Measurements from ENCODE around the gene IL13.

Gene IL13

GRCh38 chr5:132669455-132669820 is 11.5 kb downstream of the IL13 start:
- H3K4me3 ChIP-seq (ENCODE audit: low read length), result no peak overlapping the region
- no peaks in the 10 kb centered on the region for H3K27me3 ChIP-seq (ENCODE audit: control insufficient read depth, low read length)
- H4K20me1 ChIP-seq (ENCODE audit: control insufficient read depth, insufficient read depth, low read depth, low read length), result no peaks in the 10 kb centered on the region
- H3K79me2 ChIP-seq (ENCODE audit: control insufficient read depth, low read length), result no peaks in the 10 kb centered on the region
- H3K9me2 ChIP-seq (replicated peaks; ENCODE audit: control insufficient read depth, low read length), result no peaks in the 10 kb centered on the region
- TF ChIP-seq EZH2phosphoT487 (IDR thresholded peaks at IDR 0.05; ENCODE audit: borderline replicate concordance, low read length), result no peak
- TF ChIP-seq, protein P1, sequence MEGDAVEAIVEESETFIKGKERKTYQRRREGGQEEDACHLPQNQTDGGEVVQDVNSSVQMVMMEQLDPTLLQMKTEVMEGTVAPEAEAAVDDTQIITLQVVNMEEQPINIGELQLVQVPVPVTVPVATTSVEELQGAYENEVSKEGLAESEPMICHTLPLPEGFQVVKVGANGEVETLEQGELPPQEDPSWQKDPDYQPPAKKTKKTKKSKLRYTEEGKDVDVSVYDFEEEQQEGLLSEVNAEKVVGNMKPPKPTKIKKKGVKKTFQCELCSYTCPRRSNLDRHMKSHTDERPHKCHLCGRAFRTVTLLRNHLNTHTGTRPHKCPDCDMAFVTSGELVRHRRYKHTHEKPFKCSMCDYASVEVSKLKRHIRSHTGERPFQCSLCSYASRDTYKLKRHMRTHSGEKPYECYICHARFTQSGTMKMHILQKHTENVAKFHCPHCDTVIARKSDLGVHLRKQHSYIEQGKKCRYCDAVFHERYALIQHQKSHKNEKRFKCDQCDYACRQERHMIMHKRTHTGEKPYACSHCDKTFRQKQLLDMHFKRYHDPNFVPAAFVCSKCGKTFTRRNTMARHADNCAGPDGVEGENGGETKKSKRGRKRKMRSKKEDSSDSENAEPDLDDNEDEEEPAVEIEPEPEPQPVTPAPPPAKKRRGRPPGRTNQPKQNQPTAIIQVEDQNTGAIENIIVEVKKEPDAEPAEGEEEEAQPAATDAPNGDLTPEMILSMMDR (IDR thresholded peaks at IDR 0.05; ENCODE audit: low read depth, low read length, poor library complexity, severe bottlenecking), result no peak
- no peaks in the 10 kb centered on the region for H3K4me1 ChIP-seq (ENCODE audit: control insufficient read depth, low read length)
- no peaks in the 10 kb centered on the region for H3F3A ChIP-seq (ENCODE audit: control insufficient read depth, insufficient read depth)
- no peak overlapping the region for H3K4me2 ChIP-seq (ENCODE audit: low read length)
- H3K9me3 ChIP-seq (ENCODE audit: control insufficient read depth, insufficient read depth, low read length), result no peaks in the 10 kb centered on the region
- H3K36me3 ChIP-seq (ENCODE audit: control insufficient read depth, low read length), result no peaks in the 10 kb centered on the region
- no peak overlapping the region for H3K27ac ChIP-seq (ENCODE audit: low read depth, low read length)

DNA sequence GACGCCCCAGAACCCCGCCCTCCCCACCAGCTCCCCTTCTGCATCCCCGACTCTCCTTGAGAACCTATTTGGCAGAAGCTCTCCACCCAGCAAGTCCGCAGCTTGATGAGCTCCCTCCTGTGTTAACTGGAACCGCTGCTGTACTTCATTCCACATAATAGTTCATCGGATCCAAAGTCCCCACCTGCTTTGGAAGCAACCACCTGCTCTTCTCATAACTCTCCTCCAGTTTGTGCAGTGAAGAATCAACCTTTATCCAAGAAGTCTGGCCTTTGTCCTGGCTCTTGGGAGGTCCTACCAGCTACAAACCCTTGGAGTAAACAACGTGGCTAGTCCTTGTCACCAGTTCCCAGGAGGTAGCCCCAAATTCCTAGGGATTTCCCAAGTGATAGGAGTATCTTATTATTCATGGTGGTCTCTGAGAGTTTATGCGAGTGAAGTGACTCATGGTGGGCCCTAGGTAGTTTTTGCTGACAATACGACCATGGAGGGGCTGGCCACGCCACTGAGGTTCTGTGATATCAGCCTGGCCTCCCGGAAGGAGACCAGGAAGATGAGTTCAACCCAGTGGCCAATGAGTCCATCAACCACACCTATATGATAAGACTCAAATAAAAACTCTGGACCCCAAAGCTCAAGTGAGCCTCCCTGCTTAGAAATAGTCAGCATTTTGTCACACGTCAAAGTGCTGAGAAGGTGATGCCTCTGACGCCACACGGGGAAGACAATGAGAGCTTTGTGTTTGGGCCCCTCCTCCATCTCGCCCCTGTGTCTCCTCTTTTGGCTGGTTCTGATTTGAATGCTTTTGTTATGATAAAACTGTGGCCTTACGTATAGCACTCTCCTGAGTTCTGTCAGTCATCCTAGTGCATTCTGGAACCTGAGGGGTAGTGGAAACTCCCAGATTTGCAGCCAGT is 12.3 kb downstream of the IL13 start:
- Histone ChIP-seq H3K27me3 (ENCODE audit: control insufficient read depth, low read length) (no peaks in the 10 kb centered on the region), H3K4me3 (ENCODE audit: low read length) (no peak overlapping the region), H3K4me2 (ENCODE audit: low read length) (no peak overlapping the region), H4K20me1 (ENCODE audit: control insufficient read depth, insufficient read depth, low read depth, low read length) (no peaks in the 10 kb centered on the region), H3K9me3 (ENCODE audit: control insufficient read depth, insufficient read depth, low read length) (no peaks in the 10 kb centered on the region), H3K79me2 (ENCODE audit: control insufficient read depth, low read length) (no peaks in the 10 kb centered on the region), H3K36me3 (ENCODE audit: control insufficient read depth, low read length) (no peaks in the 10 kb centered on the region), H3F3A (ENCODE audit: control insufficient read depth, insufficient read depth) (no peaks in the 10 kb centered on the region), H3K4me1 (ENCODE audit: control insufficient read depth, low read length) (no peaks in the 10 kb centered on the region), H3K9me2 (replicated peaks; ENCODE audit: control insufficient read depth, low read length) (no peaks in the 10 kb centered on the region), H3K27ac (ENCODE audit: low read depth, low read length) (no peak overlapping the region)
- TF ChIP-seq, protein P1 (IDR thresholded peaks at IDR 0.05; ENCODE audit: low read depth, low read length, poor library complexity, severe bottlenecking), result no peak
- TF ChIP-seq EZH2phosphoT487 (IDR thresholded peaks at IDR 0.05; ENCODE audit: borderline replicate concordance, low read length), result no peak

GRCh38 chr5:132671000-132671399 is 13.0 kb downstream of the IL13 start:
- Histone ChIP-seq H3K9me2 (replicated peaks; ENCODE audit: control insufficient read depth, low read length) (no peaks in the 10 kb centered on the region), H3K4me1 (ENCODE audit: control insufficient read depth, low read length) (no peaks in the 10 kb centered on the region), H3K9me3 (ENCODE audit: control insufficient read depth, insufficient read depth, low read length) (no peaks in the 10 kb centered on the region), H3K36me3 (ENCODE audit: control insufficient read depth, low read length) (no peaks in the 10 kb centered on the region), H3K27ac (ENCODE audit: low read depth, low read length) (no peak overlapping the region), H3K27me3 (ENCODE audit: control insufficient read depth, low read length) (no peaks in the 10 kb centered on the region), H3F3A (ENCODE audit: control insufficient read depth, insufficient read depth) (no peaks in the 10 kb centered on the region), H3K4me3 (ENCODE audit: low read length) (no peak overlapping the region), H4K20me1 (ENCODE audit: control insufficient read depth, insufficient read depth, low read depth, low read length) (no peaks in the 10 kb centered on the region), H3K79me2 (ENCODE audit: control insufficient read depth, low read length) (no peaks in the 10 kb centered on the region), H3K4me2 (ENCODE audit: low read length) (no peak overlapping the region)
- TF ChIP-seq, protein P1 (IDR thresholded peaks at IDR 0.05; ENCODE audit: low read depth, low read length, poor library complexity, severe bottlenecking), result no peak
- no peak for TF ChIP-seq EZH2phosphoT487 (IDR thresholded peaks at IDR 0.05; ENCODE audit: borderline replicate concordance, low read length)
